Prostate gland (tissue), 2 donors: Measurements from ENCODE around the gene PRR20D.
"Not testable (repeated sequence)": the region's sequence is repeated elsewhere in the genome, so short reads cannot be mapped to it uniquely, and the experiment has no call there.

Source experiments
- POLR2A ChIP-seq: fragments of 450-650 bp; IDR thresholded peaks from one replicate; pipeline ENCODE4 v1.6.1; 2016; ENCODE audit warnings: antibody characterized with exemption, mild to moderate bottlenecking
- TF ChIP-seq, protein P1 (sequence below), 4 experiments: fragments of 200-600 bp in 2 of 4; fragments of 450-650 bp in 2 of 4; sonication (generic) in 2 of 4; IDR thresholded peaks; 1 replicate in 3 of 4; 2 replicates in 1 of 4; pipeline ENCODE4 v1.5.1; 2016 to 2019; ENCODE audit warnings: antibody characterized with exemption in 4 of 4, mild to moderate bottlenecking in 2 of 4, moderate library complexity in 2 of 4

DNA sequence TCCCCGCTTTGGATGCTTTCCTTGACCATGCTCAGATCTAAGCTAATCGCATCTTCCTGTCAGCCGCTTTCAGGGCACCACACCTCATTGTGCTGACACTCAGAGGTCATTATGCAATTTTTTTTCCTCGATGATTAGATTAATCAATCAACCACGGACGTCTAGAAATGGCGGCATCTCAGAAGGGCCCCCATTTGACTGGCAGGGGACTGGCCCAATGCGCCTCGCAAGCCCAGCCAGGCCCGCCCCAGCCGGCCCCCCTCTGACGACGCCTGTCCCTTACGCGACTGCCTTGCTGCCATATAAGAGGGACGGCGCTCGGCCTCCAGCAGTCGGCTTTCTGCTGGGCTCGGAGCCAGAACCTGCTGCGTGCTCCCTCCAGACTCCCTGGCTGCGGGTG is at the start of gene PRR20D:
- TF ChIP-seq, protein P1, sequence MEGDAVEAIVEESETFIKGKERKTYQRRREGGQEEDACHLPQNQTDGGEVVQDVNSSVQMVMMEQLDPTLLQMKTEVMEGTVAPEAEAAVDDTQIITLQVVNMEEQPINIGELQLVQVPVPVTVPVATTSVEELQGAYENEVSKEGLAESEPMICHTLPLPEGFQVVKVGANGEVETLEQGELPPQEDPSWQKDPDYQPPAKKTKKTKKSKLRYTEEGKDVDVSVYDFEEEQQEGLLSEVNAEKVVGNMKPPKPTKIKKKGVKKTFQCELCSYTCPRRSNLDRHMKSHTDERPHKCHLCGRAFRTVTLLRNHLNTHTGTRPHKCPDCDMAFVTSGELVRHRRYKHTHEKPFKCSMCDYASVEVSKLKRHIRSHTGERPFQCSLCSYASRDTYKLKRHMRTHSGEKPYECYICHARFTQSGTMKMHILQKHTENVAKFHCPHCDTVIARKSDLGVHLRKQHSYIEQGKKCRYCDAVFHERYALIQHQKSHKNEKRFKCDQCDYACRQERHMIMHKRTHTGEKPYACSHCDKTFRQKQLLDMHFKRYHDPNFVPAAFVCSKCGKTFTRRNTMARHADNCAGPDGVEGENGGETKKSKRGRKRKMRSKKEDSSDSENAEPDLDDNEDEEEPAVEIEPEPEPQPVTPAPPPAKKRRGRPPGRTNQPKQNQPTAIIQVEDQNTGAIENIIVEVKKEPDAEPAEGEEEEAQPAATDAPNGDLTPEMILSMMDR (IDR thresholded peaks at IDR 0.05): not testable (repeated sequence)
- not testable (repeated sequence) for TF ChIP-seq POLR2A
